WTC11 (cell line): ENCODE results near the gene PDSS2.
"Not testable (repeated sequence)": the region's sequence is repeated elsewhere in the genome, so short reads cannot be mapped to it uniquely, and the experiment has no call there.

ENCODE experiments used
- CTCF ChIP-seq: fragments of 200-600 bp; IDR thresholded peaks from 2 replicates; pipeline ENCODE4 v1.8.0; 2022; ENCODE audit warnings: antibody characterized with exemption
- ETV6 ChIP-seq: sonication (generic); formaldehyde crosslinking; IDR thresholded peaks from 2 replicates; pipeline ENCODE4 v1.8.1; 2022; ENCODE audit warnings: mild to moderate bottlenecking, missing genetic modification reagents
- JUN ChIP-seq: sonication (generic); formaldehyde crosslinking; IDR thresholded peaks from 2 replicates; pipeline ENCODE4 v1.8.0; 2023; ENCODE audit warnings: mild to moderate bottlenecking, missing genetic modification reagents
- SOX15 ChIP-seq: fragments of 250-450 bp; sonication (Bioruptor Pico); IDR thresholded peaks from 2 replicates; pipeline ENCODE4 v1.9.0; 2021; ENCODE audit warnings: mild to moderate bottlenecking
- SP1 ChIP-seq: sonication (generic); formaldehyde crosslinking; conservative IDR thresholded peaks from 2 replicates; pipeline ENCODE4 v1.8.1; 2022; ENCODE audit warnings: missing genetic modification reagents

GRCh38 chr6:107164299-107164698 lies 295.1 kb downstream of the PDSS2 start:
- not testable (repeated sequence) for TF ChIP-seq JUN (CRISPR knock-in tag); CTCF; SP1 (CRISPR knock-in tag); SOX15 (CRISPR knock-in tag); ETV6 (CRISPR knock-in tag)
